Activated CD4-positive, alpha-beta T cell treated with anti-CD3 and anti-CD28 coated beads, Interleukin-2, amount 10 ng/mL, durations not matched to agents 24 days and 14 days (primary cell): ENCODE results near the gene STOX2. TPM values are rescaled to one million over a fixed set of nuclear protein-coding genes. Genes with fewer than 3 reads are reported as not detected.

Source experiments
- DNase-seq: peaks from one replicate; pipeline ENCODE4 v3.0.0; 2022
- H3K27ac Mint-ChIP-seq: one replicate; pipeline ENCODE4 v1.8.0; 2022; ENCODE audit warnings: mild to moderate bottlenecking, mixed read lengths
- H3K27me3 Mint-ChIP-seq: one replicate; pipeline ENCODE4 v1.8.0; 2022; ENCODE audit warnings: mixed read lengths
- H3K36me3 Mint-ChIP-seq: one replicate; pipeline ENCODE4 v1.8.0; 2022; ENCODE audit warnings: low read depth, mild to moderate bottlenecking, mixed read lengths
- H3K4me1 Mint-ChIP-seq: one replicate; pipeline ENCODE4 v1.8.0; 2021; ENCODE audit warnings: mixed read lengths
- H3K4me3 Mint-ChIP-seq: one replicate; pipeline ENCODE4 v1.8.0; 2022; ENCODE audit warnings: mild to moderate bottlenecking, moderate library complexity, mixed read lengths
- H3K9me3 Mint-ChIP-seq: one replicate; pipeline ENCODE4 v1.8.0; 2021; ENCODE audit warnings: mixed read lengths
- intact Hi-C: fragments of 100-400 bp; cut with micrococcal nuclease; formaldehyde crosslinking; loops from one replicate; pipeline ENCODE4 v1.15.1; 2023
- total RNA-seq: library from RNA; stranded (reverse); gene quantifications from 2 replicates; pipeline ENCODE4 v1.2.3, GENCODE V29; 2022

Gene STOX2
- total RNA-seq, 1 donor from 2014 or later = not detected

DNA sequence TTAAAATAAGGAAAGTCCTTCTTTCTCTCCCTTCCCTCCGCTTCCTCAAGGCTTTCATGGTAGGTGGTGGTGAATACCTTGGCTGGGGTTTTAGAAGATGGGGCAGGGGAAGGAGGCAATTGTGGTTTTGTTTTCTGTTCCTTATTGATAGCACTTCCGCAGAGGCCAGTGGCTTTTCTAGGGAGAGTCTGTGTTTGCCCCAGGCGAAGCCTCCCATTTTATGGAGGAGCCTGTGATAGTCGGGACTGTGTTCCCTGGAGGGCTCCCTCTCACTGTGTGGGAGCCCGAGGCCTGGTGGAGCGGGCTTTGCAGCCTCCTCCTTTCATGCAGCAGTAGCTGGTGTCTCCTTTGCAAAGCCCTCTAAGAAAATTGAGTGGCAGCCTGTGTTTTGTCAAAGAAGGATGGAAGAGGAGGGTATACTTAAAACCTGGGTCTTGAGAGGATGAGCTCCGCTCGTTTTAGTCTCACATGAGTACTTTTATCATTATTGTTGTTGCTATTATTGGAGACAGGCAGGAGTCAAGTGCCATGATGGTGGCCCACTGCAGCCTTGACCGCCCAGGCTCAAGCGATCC is 29.8 kb upstream of the STOX2 start:
- Mint-ChIP-seq H3K36me3 (no peaks in the 10 kb centered on the region), H3K27me3 (peaks cover 6% of the 10 kb centered on the region), H3K27ac (no peak overlapping the region), H3K9me3 (no peaks in the 10 kb centered on the region), H3K4me3 (no peak overlapping the region), H3K4me1 (peaks cover 2% of the 10 kb centered on the region)
- intact Hi-C loops = no loop called here
- no peak for DNase-seq

DNA sequence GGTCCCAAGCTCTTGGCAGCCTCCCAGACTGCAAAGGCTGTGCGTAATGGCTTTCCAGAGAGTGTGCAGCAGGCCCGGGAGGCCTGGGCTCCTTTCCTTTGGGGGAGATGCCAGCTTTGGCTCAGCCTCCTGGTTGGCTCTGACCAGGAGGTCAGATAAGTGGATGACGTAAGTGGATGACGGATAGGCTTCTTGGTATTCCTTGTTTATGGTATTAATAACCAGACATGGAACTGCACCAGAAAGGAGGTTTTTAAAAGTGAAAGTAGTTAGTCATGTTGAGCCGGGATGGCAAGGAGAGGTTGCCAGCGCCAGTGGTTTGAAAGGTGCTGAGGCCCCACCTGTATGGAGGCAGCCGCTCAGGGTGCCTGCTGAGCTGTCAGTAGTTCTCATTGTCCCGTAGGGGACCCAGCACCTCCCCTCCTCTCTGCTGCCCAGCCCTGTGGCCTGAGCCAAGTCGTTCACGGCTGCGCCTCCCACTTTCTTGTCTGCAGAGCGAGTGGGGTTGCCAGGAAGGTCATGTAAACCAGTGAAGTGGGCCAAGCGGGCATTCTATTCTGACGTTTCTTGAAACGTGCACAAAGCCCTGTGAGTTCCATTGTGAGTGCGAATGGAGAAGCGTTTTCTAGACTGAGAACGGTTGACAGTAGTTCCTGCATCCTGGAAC is 28.7 kb upstream of the STOX2 start:
- H3K27me3 Mint-ChIP-seq = peaks cover 6% of the 10 kb centered on the region
- no peak overlapping the region for H3K4me3 Mint-ChIP-seq
- intact Hi-C loops = no loop called here
- no peak overlapping the region for H3K27ac Mint-ChIP-seq
- peaks cover 2% of the 10 kb centered on the region for H3K4me1 Mint-ChIP-seq
- no peaks in the 10 kb centered on the region for H3K36me3 Mint-ChIP-seq
- no peaks in the 10 kb centered on the region for H3K9me3 Mint-ChIP-seq
- no peak for DNase-seq

DNA sequence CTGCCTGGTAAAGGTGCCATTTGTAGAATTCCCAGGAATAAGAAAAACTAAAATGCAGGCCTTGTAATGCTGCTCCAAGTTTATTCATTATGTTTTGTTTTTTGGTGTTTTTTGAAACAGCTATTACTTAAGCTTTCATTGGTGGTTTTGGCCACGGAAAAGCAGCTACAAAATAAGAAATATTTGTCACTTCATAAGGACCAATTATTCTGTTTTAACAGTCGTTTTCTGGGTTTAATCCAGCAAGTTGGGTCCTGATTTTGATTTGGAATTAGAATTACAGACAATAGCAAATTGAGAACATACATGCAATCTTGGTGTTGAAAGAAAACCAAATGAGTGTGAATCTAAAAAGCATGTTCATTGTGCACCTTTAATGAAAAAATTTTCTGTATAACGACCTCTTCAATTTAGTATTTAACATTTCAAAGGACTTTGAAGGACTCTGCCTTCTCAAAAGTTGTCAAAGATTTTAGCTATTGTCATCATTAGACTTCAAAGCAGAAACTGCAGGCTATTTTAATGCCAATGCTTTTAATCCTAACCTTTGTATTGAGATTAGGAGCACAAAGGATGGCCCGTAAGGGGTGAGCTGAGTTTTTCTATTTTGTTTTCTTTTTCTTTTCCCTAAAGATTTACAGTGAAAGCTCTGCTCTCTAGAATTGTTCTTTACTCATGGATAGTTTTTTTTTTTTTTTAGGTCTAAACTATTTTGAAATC is 26.7 kb upstream of the STOX2 start:
- Mint-ChIP-seq H3K27me3 (peaks cover 6% of the 10 kb centered on the region), H3K36me3 (no peaks in the 10 kb centered on the region), H3K27ac (no peak overlapping the region), H3K4me1 (peaks cover 2% of the 10 kb centered on the region), H3K9me3 (no peaks in the 10 kb centered on the region), H3K4me3 (no peak overlapping the region)
- no peak for DNase-seq
- intact Hi-C loops = no loop called here

DNA sequence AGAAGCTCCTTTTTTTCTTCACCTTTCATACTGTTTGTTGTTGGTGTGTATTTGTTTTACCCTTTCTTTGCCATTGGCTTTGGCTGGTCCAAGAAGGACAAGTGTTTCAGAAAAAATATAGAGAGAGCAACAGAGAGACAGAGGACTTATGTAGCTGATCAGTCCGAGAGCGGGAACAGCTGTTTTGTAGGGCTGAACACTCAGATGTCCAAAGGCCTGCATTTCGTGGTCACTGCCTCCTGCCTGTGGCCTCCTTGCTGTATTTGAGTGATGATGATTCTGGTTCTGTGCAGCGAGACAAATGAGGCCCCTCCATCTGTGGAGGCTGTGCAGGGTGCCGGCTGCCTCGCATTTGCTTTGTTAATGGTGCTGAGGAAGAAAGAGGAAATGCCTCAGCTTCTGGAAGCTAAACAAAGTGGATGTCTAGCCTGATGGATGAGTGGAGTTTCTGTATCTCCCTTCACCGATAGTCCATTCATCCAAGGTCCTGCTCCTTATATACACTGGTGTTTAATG is 19.8 kb upstream of the STOX2 start:
- H3K27ac Mint-ChIP-seq = no peak overlapping the region
- no peaks in the 10 kb centered on the region for H3K36me3 Mint-ChIP-seq
- no peak for DNase-seq
- H3K4me3 Mint-ChIP-seq = no peak overlapping the region
- H3K27me3 Mint-ChIP-seq = peaks cover 8% of the 10 kb centered on the region
- H3K9me3 Mint-ChIP-seq = no peaks in the 10 kb centered on the region
- H3K4me1 Mint-ChIP-seq = no peaks in the 10 kb centered on the region
- intact Hi-C loops = no loop called here

DNA sequence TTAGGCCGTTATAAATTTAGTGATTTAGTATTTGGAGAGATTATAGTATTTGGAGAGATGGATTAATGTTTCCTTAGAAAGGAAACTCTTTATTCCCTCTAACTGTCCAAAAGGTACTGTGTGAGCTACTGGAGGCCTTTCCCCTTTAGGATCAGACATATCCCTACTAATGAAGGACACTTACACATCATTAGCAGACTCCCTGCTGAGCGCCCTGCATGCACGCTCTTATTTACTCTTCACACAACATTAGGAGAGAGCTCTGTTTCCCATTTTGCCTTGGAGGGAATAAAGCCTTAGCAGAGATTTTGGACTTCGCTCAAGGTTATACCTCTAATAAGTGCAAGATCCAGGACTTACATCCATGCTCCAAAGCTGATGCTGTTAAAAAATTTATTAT is 17.8 kb upstream of the STOX2 start:
- Mint-ChIP-seq H3K9me3 (no peaks in the 10 kb centered on the region), H3K4me3 (no peak overlapping the region), H3K27me3 (peaks cover 8% of the 10 kb centered on the region), H3K27ac (no peak overlapping the region), H3K4me1 (no peaks in the 10 kb centered on the region), H3K36me3 (no peaks in the 10 kb centered on the region)
- DNase-seq = no peak
- intact Hi-C loops = no loop called here

DNA sequence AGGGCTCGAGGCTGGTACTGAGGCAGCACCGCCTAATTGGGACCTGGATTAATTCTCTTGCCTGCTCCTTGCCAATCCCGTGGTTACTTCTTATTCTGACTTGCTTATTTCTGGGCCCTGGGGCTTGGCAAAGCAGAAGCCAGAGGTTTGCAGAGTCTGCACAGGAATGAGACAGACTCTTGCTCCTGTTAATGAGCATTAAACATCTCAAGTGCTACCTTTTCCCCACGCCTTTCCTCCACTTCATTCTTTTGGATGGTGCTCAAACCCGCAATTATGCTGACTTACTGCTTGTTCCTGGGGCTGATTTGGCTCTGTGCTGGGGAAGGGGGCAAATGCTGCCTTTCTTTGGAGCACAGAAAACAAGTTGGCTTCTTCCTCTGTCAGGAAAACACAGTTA is 16.5 kb upstream of the STOX2 start:
- H3K9me3 Mint-ChIP-seq = no peaks in the 10 kb centered on the region
- intact Hi-C loops = no loop called here
- no peak overlapping the region for H3K4me3 Mint-ChIP-seq
- H3K4me1 Mint-ChIP-seq = no peaks in the 10 kb centered on the region
- no peaks in the 10 kb centered on the region for H3K36me3 Mint-ChIP-seq
- no peak for DNase-seq
- H3K27me3 Mint-ChIP-seq = peaks cover 8% of the 10 kb centered on the region
- H3K27ac Mint-ChIP-seq = no peak overlapping the region

DNA sequence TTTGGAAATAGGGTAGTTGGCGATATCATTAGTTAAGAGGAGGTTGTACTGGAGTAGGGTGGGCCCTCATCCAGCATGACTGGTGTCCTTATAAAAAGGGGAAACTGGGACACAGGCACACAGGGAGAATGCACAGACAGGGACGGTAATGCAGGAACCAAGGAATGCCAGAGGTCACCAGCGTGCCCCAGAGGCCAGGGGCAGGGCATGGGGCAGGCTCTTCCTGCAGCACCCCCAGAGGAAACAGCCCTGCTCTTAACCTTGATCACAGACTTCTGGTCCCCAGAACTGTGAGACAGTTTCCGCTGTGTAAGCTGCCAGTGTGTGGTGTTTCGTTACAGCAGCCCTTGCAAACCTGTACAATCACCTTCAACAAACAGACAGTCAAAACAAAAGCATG is 15.9 kb upstream of the STOX2 start:
- Mint-ChIP-seq H3K27ac (no peak overlapping the region), H3K36me3 (no peaks in the 10 kb centered on the region), H3K4me3 (no peak overlapping the region), H3K4me1 (no peaks in the 10 kb centered on the region), H3K9me3 (no peaks in the 10 kb centered on the region), H3K27me3 (peaks cover 8% of the 10 kb centered on the region)
- no peak for DNase-seq
- intact Hi-C loops = no loop called here

DNA sequence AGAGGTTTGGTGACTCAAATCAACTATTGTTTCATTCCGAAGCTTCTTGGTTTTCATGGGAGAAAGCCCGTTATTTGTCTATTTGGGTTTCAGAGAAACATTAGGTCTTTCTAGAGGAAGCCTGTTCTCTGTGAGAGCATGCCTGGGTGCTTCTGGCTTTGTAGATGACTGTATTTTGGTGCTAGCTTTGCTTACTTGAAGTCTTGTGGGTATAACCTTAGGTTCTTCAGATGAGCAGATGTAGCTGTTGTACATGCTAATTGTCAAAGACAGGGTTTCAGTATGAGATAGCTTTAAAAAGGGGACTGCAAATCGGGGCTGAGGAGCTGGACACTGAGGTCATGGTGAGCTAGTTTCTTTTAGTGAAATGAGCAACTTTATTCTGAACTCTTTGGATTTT is 7.9 kb upstream of the STOX2 start:
- no peak for DNase-seq
- no peak overlapping the region for H3K4me3 Mint-ChIP-seq
- intact Hi-C loops = no loop called here
- peaks cover 24% of the 10 kb centered on the region for H3K27me3 Mint-ChIP-seq
- no peaks in the 10 kb centered on the region for H3K36me3 Mint-ChIP-seq
- H3K4me1 Mint-ChIP-seq = no peaks in the 10 kb centered on the region
- no peak overlapping the region for H3K27ac Mint-ChIP-seq
- H3K9me3 Mint-ChIP-seq = no peaks in the 10 kb centered on the region

DNA sequence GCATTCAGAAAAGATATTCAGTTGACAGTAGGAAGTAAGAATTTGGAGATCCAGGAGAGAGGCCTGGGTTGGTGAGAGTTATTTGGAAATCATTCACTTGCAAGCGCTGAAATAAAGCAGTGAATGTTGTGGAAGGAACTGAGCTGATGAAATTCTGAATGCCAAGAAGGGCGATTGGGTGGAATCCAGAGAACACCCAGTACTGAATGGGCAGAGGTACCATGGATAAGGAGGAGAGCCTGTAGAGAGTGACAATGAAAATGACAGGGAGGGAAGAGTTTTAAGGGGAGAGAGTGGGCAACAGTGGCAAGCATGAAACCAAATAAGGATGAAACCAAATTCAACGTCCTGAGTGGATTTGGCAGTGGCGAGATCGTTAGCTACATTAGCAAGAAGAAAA is 6.7 kb upstream of the STOX2 start:
- peaks cover 32% of the 10 kb centered on the region for H3K27me3 Mint-ChIP-seq
- no peak overlapping the region for H3K4me3 Mint-ChIP-seq
- H3K4me1 Mint-ChIP-seq = no peaks in the 10 kb centered on the region
- intact Hi-C loops = no loop called here
- DNase-seq = no peak
- H3K9me3 Mint-ChIP-seq = peaks cover 4% of the 10 kb centered on the region
- H3K27ac Mint-ChIP-seq = no peak overlapping the region
- H3K36me3 Mint-ChIP-seq = no peaks in the 10 kb centered on the region

DNA sequence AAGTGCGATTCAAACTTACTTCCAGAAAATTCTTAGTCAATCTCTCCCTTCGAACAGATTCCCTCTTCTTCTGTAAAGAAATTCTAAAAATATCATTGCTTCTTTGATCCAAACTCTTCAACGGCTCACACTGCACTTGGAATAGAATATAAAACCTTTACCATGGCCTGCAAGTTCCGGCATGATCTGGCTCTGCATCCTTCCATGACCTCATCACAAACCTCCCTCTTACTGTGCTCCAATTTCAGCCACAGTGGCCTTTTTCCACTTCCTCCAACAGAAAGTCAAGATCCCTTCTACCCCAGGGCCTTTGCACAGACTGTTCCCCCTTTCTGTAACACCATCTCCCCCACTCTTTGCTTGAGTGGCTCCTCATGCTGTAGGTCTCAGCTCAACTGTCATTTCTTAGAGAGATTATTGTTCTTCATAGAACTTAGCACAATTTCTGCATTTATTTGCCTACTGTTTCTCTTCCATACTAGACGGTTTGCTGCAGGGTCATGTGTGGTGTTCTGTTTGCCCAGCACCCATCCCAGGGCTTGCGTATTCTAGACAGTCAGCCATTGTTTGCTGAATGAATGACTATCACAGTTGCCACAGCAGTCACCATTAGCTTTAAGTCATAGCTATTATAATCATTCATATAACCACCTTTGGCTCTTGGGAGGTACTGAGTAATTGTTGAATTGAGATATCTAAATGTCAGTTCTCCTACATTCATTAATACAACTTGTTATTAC is 1.9 kb upstream of the STOX2 start:
- Mint-ChIP-seq H3K27ac (no peak overlapping the region), H3K36me3 (no peaks in the 10 kb centered on the region), H3K9me3 (peaks cover 4% of the 10 kb centered on the region), H3K4me1 (no peaks in the 10 kb centered on the region), H3K4me3 (no peak overlapping the region), H3K27me3 (peaks cover 60% of the 10 kb centered on the region)
- DNase-seq = no peak
- intact Hi-C loops = loop anchor here (10.0 kb wide), 1 partner anchor 108 kb away; no protein-coding TSS in a partner anchor

DNA sequence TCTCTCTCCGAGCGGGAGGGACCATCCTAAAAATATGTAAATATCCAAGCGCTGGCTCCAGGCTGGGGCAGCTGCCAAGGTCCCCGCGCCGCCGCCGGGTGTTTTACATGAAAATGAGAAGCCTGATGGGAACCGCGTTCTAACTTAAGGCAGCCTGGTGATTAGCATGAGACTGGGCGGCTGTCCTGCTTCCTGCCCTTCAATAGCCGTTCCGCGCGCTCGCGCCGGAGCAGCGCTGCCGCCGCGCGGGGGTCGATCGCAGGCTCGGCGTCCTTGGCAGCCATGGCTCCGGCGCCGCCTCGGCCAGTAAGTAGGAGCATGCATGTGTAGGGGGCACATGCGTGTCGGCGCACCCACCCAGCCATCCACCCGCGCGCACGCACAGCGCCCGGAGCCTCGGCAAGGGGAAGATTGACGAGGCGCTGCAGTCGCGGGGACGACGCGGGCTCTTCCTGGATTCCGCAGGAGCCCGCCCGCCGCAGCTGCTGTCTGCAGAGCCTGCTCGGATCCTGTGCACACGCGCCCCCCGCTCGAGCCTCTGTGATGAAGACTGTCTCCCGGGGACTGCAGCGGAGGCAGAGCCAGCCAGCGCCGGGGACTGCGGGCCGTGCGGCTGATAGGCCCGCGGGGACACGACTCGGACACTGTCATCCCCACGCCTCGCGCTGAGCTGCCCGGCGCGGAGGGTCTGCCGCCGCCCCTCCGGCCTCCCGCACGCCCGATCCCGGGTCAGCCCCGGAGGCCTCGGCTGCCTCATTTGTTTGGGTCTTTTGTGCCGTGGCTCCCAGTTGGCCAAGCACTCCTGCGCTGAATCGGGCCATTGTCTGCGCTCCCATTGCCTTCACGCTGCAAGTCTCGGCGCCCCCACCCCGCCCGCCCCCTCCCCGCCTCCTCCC is 734 bp downstream of the STOX2 start:
- peak overlapping the region; percentile 55 for H3K4me3 Mint-ChIP-seq
- intact Hi-C loops = loop anchor here (2.0 to 10.0 kb wide), 3 partner anchors 111 to 1111 kb away; no protein-coding TSS in a partner anchor
- peaks cover 4% of the 10 kb centered on the region for H3K9me3 Mint-ChIP-seq
- H3K36me3 Mint-ChIP-seq = no peaks in the 10 kb centered on the region
- H3K27me3 Mint-ChIP-seq = peaks cover 71% of the 10 kb centered on the region
- no peak overlapping the region for H3K27ac Mint-ChIP-seq
- DNase-seq = peak; percentile 61
- no peaks in the 10 kb centered on the region for H3K4me1 Mint-ChIP-seq

DNA sequence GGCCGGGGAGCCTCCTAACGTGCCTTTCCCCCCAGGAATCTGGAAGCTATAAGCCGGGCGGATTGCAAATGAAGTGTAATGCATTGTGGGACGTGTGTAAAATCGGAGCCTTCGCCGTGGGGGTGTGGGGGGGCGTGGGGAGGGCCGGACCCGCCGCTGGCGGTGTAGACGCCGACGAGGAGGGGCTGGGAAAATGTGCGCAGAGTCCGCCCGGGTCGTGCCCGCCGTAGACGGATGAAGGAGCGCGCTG is 1.3 kb downstream of the STOX2 start:
- Mint-ChIP-seq H3K4me1 (no peaks in the 10 kb centered on the region), H3K36me3 (no peaks in the 10 kb centered on the region), H3K27ac (no peak overlapping the region), H3K9me3 (peaks cover 4% of the 10 kb centered on the region), H3K27me3 (peaks cover 67% of the 10 kb centered on the region), H3K4me3 (no peak overlapping the region)
- intact Hi-C loops = loop anchor here (5.0 to 10.0 kb wide), 2 partner anchors 112 to 184 kb away; no protein-coding TSS in a partner anchor
- no peak for DNase-seq
